Measurements from ENCODE around the gene MEIS1. TPM values are rescaled to one million over a fixed set of nuclear protein-coding genes. Genes with fewer than 3 reads are reported as not detected.

The MEIS1 gene
- total and polyA plus RNA-seq, 2 of the 8 experiments (the other 6 are each of a cell fraction or from before 2014, with no cell fraction given), result 0.17 to 1.2 TPM

GRCh38 chr2:66437109-66437690 is 2.3 kb downstream of the MEIS1 start:
- Histone ChIP-seq H3K4ac (replicated peaks; ENCODE audit: insufficient read length, low read depth, low read length) (no peak overlapping the region), H4K8ac (ENCODE audit: extremely low read depth, insufficient read depth, low read length) (peak overlapping the region; percentile 38; the same call in 1 of the 2 replicates), H4K20me1 (replicated peaks in 1 of 2; ENCODE audit: control insufficient read depth in 1 of 2, insufficient read depth in 2 of 2, low read length in 2 of 2) (peaks cover 5 to 13% of the 10 kb centered on the region in 2 experiments), H4K91ac (replicated peaks; ENCODE audit: insufficient read length, low read length) (no peak overlapping the region), H2BK120ac (replicated peaks; ENCODE audit: low read depth, low read length) (no peak overlapping the region), H3K36me3 (ENCODE audit: control insufficient read depth in 2 of 4, insufficient read depth in 4 of 4, low read length in 3 of 4) (no peaks in the 10 kb centered on the region), H3K18ac (ENCODE audit: extremely low read depth, low read length) (no peak overlapping the region; the same call in 1 of the 2 replicates), H3K4me3 (ENCODE audit: extremely low read depth in 1 of 4, insufficient read depth in 2 of 4, low read depth in 3 of 4, low read length in 4 of 4) (no peak overlapping the region), H2BK12ac (ENCODE audit: low read depth, low read length) (no peak overlapping the region), H4K5ac (ENCODE audit: insufficient read length, low read depth, low read length) (no peak overlapping the region), H3K14ac (ENCODE audit: insufficient read length) (no peak overlapping the region), H2BK5ac (ENCODE audit: low read depth, low read length) (no peak overlapping the region), H3K9me3 (ENCODE audit: insufficient read depth in 2 of 2, low read depth in 1 of 2, low read length in 1 of 2) (no peaks in the 10 kb centered on the region), H3K4me1 (replicated peaks in 1 of 4; ENCODE audit: control insufficient read depth in 3 of 4, insufficient read depth in 4 of 4, low read length in 3 of 4) (peaks cover 14 to 43% (median 17%) of the 10 kb centered on the region in 4 experiments), H3K23ac (ENCODE audit: insufficient read length) (no peak overlapping the region), H2AK5ac (ENCODE audit: low read depth, low read length) (no peak overlapping the region), H3K27me3 (replicated peaks in 1 of 4; ENCODE audit: control insufficient read depth in 3 of 4, extremely low read depth in 1 of 4, insufficient read depth in 3 of 4, low read length in 3 of 4) (peaks cover 62 to 100% (median 90%) of the 10 kb centered on the region in 4 experiments), H2BK15ac (ENCODE audit: low read length) (no peak overlapping the region), H3K79me1 (ENCODE audit: low read depth, low read length) (no peaks in the 10 kb centered on the region), H3K4me2 (ENCODE audit: insufficient read depth in 1 of 2, low read depth in 2 of 2, low read length in 2 of 2) (peak overlapping the region; percentile 39 to 89; a peak in 3 of 4 replicates), H3K56ac (replicated peaks; ENCODE audit: insufficient read length, low read depth, low read length) (no peak overlapping the region), H3K9ac (replicated peaks in 1 of 4; ENCODE audit: extremely low read depth in 1 of 4, low read depth in 3 of 4, low read length in 3 of 4) (no peak overlapping the region), H3K27ac (ENCODE audit: low read depth, low read length) (no peak overlapping the region), H2AFZ (ENCODE audit: low read length) (no peak overlapping the region), H2BK20ac (ENCODE audit: low read length) (no peak overlapping the region), H3K23me2 (ENCODE audit: low read depth, low read length) (peaks cover 18% of the 10 kb centered on the region), H3K79me2 (ENCODE audit: control insufficient read depth in 1 of 2, insufficient read depth in 2 of 2, low read length in 2 of 2) (no peaks in the 10 kb centered on the region)
- 2% methylated on average over 14 of the region's 14 CpGs; no CpG with 5 or more reads in 1 of the 2 experiments for WGBS, 2 experiments (ENCODE audit: extremely low coverage in 1 of 2, insufficient coverage in 1 of 2, insufficient read length in 1 of 2, insufficient replicate concordance in 2 of 2, low coverage in 1 of 2, low lambda C conversion rate in 2 of 2, missing lambda C conversion rate in 1 of 2)
- DNase-seq (ENCODE audit: low read depth in 1 of 2, low spot score in 2 of 2), result no peak
- CTCF ChIA-PET (ENCODE audit: partially characterized antibody), result interaction anchor here (0.6 to 10.4 kb wide), 8 partner anchors 8 to 1770 kb away, joined by 3 to 161 read pairs (median 5); no protein-coding TSS in a partner anchor
- POLR2A ChIA-PET (ENCODE audit: partially characterized antibody), result interaction anchor here (0.9 to 2.3 kb wide), 2 partner anchors 9 to 139 kb away, joined by 3 to 8 read pairs; no protein-coding TSS in a partner anchor
- FAIRE-seq, result no peak
- TF ChIP-seq EGR1 (IDR thresholded peaks at IDR 0.05; ENCODE audit: borderline replicate concordance, low read depth, low read length), result no peak
- no peak for TF ChIP-seq HDAC2 (IDR thresholded peaks at IDR 0.05; ENCODE audit: borderline replicate concordance in 1 of 2, low read depth in 2 of 2, low read length in 2 of 2)
- no peak for TF ChIP-seq SIN3A (conservative IDR thresholded peaks at IDR 0.05 in 1 of 2, IDR thresholded peaks at IDR 0.05 in 1 of 2; ENCODE audit: low read depth in 1 of 2, low read length in 2 of 2)
- no peak for TF ChIP-seq BRCA1 (IDR thresholded peaks at IDR 0.05; ENCODE audit: low read depth, low read length)
- no peak for TF ChIP-seq CTCF (IDR thresholded peaks at IDR 0.05; ENCODE audit: control extremely low read depth in 1 of 3, insufficient read depth in 1 of 3, low read depth in 1 of 3, low read length in 3 of 3)
- TF ChIP-seq ATF2 (IDR thresholded peaks at IDR 0.05; ENCODE audit: low read length), result no peak

All from H1 (cell line).